ENCODE measurements around the gene POLR1D. TPM values are rescaled to one million over a fixed set of nuclear protein-coding genes. Genes with fewer than 3 reads are reported as not detected.
"Not testable (repeated sequence)": the region's sequence is repeated elsewhere in the genome, so short reads cannot be mapped to it uniquely, and the experiment has no call there.

The POLR1D gene
- total RNA-seq, 1 donor from 2014 or later: 116 TPM

DNA sequence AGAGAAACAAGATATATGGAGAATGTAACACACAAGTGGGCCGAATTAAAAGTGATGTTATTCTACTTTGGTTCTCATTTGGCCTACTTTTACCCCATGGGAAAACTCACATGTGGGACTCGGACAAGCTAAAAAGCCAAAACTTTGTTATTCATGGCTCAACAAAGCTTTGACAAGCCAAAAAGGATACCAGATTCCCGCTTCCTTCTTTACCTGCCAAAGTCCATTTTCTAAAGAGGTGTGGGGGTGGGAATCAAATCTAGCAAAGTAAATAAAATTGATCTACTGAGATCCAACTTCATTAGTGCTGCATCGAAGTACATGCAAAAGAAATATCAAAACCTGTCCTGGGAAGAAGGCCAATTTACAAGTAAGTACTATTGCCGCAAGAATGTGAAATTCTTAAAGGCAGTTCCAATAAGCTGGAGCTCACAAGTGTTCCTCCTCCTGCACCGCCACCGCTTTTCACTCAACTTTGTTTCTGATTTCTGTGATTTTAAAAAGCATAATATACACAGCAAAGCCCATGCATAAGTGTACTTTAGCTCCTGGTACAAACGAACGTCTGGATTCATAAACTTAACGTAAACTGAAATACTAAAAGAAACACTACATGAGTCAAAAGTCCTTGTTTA lies 2.5 kb upstream of the POLR1D start:
- DNase-seq: peak; percentile 19

DNA sequence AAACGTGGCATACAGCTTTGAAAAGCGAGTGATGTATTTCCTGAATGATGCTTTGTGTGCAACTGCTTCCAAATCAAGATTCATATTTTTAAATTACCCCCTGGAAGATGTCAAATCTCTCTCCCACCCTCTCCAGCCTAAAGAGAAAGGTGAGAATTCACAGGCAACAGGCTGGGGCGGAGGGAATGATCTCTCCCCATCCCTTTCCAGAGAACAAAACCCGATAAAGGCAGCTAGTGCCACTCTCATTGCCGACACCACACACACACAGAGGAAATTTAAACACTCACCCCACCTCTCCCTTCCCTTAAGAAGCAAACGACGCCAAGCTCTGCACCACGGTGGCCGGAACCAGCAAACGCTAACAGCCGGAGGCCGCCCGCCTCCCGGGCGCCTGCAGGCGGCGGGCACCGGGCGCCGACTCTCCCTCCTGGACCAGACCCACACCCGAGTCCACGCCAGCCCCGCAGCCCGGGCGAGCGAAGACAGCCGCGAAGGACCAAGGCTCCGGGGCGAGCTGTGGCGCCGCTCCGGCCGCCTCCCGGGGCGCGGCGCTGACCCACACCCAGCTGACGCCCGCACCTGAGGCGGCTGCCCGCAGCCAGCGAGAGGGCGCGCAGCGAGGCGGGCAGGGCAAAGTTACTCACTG lies 1.8 kb upstream of the POLR1D start:
- peak; percentile 58 for DNase-seq

DNA sequence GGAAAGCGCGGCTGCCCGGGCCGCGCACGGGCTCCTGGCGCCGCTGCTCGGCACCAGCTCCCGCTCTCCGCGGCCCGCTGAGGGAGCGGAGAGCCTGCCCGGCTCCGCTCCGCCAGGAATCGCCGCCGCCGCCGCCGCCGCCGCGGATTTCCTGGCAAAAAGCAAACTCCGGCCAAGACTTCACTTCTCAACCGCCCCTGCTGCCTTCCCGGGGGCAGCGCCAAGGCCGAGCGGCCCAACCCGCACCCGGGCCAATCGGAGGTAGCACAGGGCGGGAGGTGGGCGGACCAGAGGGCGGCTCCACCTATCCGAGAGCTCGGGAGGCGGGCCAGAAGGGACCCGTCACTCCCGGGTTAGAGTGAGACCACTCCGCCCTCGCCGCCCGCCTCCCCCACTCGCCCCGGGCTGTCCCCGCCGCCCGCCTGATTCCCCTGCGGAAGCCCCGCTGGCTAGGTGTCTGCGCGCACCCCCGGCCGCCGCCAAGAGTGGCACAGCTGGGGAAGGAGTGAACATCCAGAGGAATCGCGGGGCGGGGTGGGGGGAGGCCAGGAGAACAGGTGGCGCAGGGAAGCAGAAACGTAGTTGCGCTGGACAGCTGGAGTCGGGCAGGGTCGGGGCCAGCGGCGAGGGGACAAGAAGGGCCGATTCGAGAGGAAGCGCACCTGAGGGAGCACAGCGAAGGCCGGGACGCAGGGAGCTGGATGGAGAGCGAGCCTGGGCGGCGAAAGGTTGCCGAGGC lies 1.1 kb upstream of the POLR1D start, which contains the start of gene LNX2:
Gene LNX2 (minus strand): TSS at position 153 of the 739 bp plus-strand sequence. CDS start 38,826 bp downstream, outside the sequence.
- peak; percentile 97 for DNase-seq

DNA sequence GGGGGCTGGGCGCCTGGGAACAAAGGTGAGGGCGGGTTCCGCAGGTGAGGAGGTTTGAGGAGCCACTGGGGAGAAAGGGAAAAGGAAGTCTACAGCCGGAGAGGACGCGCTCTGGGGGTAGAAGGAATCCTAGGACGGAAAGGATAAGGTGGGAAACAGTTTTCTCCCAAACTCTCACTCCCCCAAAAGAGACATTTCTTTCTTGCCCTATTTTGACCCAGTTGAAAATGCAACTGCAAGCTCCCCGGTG lies 651 bp upstream of the POLR1D start:
- no peak for DNase-seq

DNA sequence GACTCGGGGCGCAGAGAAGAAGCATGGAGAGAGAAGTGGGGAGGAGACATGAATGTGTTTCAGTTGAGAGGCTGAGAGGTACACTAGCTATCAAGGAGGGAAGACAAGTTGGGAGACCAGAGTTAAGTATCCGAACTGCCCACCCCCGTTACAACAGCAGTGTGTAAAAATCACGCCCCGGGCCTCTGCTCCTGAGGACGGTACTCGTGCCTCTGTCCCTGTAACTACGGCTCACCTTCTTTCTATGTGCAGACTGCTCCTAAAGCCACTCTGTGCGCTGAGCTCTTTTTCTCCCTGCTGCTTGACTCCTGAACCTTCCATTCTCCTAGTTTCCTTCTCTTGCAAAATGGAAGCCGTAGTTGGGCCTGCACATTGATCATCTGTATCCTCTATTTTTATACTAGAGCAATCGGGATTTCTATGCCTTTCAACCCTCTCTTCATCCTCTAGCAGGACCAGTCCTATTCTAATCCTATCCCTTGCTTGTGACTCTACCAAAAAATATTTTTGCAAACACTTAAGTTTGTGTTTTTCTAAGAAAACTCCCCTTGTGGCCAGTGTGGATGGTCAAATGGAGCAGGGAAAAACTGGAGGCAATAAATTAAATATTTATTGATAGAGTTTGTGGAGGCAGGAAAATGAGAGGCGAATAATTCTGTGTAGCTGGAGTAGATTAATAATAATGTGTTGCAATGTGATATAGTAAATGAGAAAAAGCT lies 569 bp downstream of the POLR1D start:
- DNase-seq: peak; percentile 49

DNA sequence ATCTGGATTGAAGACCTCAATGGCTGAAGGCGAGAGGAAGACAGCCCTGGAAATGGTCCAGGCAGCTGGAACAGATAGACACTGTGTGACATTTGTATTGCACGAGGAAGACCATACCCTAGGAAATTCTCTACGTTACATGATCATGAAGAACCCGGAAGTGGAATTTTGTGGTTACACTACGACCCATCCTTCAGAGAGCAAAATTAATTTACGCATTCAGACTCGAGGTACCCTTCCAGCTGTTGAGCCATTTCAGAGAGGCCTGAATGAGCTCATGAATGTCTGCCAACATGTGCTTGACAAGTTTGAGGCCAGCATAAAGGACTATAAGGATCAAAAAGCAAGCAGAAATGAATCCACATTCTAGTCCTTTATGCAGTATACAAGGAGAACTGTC lies 1.2 kb downstream of the POLR1D start:
- no peak for DNase-seq

DNA sequence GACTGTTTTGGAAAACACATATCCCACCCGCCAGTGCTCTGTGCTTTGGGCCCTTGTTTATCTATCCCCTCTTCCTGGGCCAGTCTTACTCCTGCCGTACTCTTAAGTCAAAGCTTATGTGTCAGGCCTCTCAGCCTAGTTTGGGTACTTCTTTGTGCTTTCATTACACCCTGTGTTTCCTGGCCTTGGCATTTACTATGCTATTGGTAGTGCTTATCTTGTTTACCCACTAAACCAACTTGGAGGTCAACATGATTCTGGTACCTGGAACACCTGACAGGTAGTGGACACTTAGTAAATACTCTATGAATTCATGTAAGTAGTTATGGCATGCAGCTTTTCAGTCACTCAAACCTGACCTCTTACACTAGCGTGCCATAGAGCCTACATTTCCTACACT lies 2.4 kb downstream of the POLR1D start:
- DNase-seq: no peak

DNA sequence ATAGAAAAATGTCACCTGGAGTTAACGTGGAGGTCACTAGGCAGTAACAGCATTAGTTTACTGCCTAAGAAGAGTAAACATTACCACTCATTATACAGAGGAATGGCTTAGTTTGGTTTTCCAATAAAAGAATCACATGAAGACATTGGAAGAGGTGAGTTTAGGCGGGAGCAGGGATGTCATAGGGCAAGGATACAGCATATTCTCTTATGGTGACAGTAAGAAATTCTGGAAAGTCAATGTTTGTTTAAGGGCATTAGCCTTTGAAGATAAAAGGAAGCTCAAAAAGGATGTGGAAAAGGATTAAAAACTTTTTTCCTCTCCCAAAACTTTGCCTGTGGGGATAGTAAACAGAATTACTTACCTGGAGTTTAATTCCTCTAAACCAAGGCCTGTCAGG lies 4.1 kb downstream of the POLR1D start:
- no peak for DNase-seq

DNA sequence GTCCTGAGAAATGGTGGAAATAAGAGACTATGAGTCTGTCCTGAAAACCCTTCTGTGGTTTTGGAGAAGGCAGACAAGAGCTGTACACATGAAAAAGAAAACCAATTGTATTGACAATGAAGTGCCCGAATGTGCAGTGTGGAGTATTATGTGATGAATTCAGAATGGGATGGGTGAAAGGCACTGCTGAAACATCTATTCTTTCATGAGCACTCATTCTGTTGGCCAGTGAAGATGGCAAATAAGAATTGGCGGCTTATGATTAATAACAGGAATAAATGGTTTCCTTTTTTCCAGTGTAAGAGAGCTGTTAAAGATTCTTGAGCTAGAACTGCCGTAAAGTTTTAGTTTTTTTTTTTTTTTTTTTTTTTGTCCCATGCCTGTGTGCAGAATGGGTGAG lies 5.7 kb downstream of the POLR1D start:
- DNase-seq: no peak

DNA sequence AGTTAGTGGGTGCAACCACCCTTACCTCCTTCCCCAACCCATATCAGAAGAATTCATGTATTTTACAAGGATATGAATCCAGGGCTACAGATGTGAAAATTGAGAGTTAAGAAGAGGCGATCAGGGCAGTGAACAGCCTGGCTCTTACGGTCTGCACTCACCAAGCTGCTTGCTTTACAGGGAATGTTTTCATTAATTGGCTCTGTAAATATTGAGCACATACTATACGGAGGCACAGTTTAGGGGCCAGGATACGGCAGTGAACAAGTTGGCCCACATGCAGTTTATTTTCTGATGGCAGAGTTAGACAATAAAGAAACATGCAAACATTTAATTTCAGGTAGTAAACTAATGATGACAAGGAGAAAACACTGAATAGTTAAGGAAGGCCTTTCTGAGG lies 6.4 kb downstream of the POLR1D start:
- no peak for DNase-seq

DNA sequence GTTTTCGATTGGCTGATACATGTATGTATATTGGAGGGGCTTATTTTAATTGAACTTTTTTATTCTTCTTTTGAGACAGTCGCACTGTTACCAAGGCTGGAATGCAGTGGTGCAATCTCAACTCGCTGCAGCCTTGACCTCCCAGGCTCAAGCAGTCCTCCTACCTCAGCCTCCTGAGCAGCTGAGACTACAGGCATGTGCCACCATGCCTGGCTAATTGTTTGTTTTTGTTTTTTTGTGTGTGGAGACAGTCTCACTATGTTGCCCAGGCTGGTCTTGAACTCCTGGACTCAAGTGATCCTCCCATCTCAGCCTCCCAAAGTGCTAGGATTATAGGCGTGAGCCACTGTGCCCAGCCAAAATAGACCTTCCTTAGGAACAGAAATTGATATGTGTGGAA lies 7.1 kb downstream of the POLR1D start:
- not testable (repeated sequence) for DNase-seq

DNA sequence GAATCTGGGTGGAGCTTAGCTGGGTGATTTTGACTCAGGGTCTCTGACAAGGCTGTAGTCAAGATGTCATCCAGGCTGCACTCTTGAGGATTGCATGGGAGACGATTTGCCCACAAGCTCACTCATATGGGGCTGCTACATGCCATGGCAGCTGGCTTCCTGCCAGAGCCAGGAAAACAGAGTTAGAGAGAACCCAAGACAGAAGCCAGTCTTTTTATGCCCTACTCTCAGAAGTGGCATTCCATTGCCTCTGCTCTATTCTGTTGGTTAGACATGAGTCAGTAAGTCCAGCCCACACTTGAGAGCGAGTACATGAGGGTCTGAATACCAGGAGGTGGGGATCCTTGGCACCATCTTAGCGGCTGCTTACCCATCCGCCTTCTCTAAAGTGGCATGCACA lies 9.5 kb downstream of the POLR1D start:
- DNase-seq: no peak

DNA sequence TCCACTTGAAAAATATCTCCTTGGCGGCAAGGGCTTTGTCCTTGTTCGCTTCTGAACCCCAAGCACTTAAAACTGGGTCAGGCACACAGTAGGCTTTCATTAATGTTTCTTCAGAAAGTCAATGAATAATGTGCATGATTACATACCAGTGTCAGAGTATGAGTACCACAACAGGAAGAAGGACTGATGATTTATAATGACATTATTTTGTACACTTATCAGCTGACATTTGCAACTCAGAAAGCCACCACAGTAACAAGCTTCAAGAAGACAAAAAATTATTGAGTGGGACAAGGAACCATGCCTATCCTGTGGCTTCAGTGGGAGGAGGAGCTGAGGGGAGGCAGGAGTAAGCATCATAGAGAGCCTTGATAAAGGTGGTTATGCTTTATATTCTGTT lies 10.0 kb downstream of the POLR1D start:
- DNase-seq: no peak

DNA sequence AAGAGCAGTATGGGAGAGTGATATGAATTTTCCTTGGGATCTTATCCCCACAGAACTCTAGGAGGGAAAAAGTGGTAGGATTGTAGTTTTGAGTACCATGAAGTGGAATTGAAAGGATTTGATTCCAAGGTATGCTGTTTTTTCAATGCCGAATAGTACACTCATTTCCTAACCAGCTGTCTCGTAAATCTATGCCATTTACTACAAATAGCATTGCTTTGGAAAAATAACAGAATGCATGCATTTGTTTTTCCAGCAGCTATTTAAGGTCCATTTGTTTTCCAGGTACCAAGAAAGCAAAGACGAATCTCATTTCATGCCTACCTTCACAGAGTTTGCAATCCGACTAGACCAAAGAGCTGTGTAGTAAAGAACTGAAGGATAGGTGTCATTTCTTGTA lies 10.5 kb downstream of the POLR1D start:
- DNase-seq: no peak

DNA sequence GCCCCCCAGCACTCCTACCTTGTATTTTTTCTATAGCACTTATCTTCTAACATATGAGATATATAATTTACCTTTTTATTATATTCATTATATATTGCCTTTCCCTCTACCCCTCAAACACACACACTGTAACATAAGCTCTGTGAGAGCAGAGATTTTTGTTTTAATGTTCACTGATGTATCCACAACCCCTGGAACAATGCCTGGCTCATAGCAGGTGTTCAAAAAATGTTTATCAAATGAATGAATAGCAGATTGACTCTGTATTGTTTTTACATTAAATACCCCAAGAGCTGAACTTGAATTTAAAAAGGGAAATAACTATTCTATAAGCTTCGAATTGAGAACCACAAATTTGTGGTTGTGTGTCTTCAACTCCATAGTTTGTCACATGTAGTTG lies 11.0 kb downstream of the POLR1D start:
- DNase-seq: no peak

DNA sequence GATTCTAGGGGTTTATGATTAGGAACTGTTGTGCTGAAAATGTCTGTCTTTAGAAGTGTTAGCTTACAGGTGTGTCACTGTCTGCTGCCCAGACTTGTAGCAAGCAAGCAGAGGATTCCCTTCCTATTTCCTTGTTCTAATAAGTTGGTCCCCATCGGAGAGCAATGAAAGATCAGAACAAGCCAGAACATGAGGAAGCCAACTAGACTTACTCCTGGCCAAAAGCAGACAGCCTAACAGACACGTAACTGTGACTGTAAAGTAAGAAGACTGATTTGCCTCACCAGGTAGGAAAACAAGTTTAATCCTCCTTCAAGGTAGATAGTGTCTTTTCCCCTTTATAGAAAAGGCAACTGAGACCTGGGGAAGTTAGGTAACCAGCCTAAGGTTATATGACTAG lies 12.5 kb downstream of the POLR1D start:
- no peak for DNase-seq

DNA sequence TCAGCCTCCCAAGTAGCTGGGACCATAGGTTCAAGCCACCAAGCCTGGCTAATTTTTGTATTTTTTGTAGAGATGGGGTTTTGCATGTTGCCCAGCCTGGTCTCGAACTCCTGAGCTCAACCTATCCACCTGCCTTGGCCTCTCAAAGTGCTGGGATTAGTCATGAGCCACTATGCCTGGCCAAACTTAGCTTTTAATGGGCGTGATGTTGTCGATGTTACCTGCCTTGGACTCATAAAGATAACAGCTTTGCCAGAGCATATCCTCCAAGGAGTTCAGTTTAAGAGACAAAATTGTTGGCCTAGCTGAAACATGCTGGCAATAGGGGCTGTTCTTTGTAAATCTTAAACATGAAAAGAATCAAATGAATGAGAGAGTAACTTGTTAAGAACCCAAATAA lies 13.1 kb downstream of the POLR1D start:
- no peak for DNase-seq

DNA sequence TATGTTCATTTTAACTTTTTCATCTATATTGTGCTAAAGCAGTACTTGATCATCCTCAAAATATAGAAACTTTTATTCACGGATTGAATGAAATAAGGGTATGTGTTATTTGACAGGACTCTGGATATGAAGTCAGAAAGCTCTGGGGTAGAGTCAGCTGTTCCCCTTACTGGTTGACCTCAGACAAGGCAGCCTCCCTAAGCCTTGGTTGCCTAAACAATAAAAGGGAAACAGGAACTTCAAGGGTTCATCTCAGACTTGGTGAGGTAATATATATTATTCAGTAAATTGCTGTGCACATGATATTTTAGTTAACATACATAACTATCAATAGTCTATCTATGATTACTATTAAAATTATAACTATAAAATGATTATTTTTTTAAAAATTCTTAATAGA lies 13.6 kb downstream of the POLR1D start:
- DNase-seq: no peak

DNA sequence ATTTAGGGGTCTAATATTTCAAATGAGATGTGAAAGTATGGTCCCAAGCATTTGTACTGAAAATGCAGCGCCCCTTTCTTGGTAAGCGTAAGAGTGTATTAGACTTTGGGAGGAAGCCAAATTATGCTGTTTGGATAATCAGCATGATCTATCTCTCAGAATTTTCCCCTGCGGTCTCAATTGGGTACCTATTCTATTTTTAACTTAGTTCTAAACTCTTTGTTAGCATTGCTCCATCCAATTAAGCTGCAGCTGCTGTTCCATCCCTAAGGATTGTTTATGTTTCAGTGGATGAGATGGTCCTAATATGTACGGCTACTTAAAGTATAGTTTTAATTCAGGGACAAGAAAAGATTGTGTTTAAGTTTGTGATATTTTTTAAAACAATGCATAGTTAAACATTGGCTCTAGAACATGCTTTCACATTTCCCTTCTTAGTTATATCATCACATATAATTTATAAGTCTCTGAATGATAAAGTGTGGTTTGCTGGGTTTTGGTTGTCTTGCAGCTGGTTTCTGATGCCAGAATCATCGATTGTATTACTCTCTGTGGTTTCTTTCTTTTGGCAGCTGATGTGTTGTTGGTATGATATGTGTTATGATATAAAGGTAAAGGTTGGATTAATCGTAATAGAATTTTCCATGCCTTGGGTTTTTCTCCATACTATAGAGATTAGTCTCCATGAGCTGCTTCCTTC lies 15.0 kb downstream of the POLR1D start:
- peak; percentile 34 for DNase-seq

DNA sequence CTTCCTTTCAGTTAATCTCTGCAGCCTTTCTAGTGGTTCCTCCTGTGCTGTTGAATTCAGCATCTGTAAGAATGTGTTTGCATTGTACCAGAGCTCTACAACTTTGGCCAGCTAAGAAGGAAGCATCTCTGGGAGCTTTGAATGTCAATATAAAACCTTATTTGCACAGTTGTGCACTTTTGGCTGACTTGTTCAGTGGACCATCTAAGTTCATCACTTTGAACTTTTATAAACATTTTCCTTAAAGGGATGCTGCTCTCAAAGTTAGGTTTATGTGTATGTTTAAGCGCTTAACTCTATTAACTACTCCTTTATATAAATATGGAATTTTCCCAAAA lies 15.6 kb downstream of the POLR1D start:
- no peak for DNase-seq

DNA sequence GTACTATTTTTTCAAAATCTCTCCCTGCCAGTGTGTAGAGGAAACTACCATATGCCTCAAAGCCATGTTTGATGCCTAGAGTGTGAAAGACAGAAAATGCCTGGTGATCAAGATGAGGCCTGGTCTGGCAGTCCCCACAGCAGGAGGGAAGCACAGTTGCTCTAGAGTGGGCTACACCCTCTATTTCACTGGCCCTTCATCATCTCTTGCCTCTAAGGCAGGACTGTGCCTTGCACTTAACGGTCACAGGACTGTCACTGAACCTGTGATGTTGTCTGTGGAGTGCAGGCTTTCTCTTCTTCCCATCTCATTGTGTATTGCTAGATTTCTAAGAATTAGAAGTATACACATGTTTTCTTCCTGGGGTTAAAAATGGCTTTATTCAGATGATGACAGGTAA lies 16.3 kb downstream of the POLR1D start:
- DNase-seq: no peak

DNA sequence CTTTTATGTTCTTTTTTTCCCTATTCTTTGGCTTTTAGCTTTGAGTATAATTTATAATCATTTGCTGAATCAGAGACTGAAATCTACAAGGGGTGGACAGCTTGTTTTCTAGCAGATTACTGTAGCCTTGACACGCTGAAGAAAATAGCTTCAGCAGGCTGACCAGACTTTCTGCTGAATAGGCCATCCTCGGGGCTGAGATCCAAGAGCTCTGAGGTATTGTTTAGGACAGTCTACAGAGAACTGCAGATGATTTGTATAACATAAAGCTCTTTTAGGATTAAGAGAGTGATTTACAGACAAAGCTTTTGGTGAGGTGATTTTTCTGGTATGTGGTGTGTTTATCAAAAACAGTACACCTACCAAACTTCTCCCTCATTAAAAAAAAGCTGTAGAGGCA lies 16.8 kb downstream of the POLR1D start:
- DNase-seq: peak; percentile 42

DNA sequence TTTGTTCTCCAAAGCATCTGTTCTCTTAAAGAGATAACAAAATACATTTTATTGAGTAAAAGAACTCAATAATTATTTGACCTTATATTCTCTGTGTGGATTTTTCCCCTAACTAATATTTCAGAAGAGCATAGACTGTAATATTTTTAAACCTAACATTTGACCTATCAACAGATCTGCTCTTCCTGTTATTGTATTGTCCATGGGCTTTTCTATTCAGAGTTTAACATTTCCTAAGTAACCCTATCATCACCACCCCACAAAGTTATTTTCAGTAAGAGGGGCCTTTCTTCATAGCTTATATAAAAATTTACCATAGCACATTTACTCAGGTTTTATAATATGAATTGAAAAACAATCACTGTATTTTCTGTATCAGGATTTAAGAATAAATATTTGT lies 17.5 kb downstream of the POLR1D start:
- peak; percentile 29 for DNase-seq
